ENCODE data around the gene IPCEF1.
"Not testable (repeated sequence)": the region's sequence is repeated elsewhere in the genome, so short reads cannot be mapped to it uniquely, and the experiment has no call there.

The IPCEF1 gene

DNA sequence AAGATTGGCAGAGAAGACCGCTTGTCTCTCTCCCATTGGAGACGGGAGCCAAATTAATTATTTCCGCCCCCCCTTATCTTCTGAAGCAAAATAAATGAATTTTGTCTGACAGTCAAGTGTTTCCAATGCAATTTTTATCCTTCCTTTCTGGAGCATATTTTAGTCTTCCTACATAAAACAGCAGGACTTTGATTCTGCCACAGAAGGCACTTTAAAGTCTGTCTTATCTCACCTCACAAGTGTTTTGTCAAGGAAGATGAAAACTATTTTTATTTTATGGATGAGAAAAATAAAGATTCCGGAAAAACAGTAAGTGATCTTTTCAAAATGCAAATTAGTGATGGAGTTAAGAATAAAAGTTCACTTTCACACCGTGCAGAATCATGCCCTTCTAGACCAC is 177.2 kb downstream of the IPCEF1 start:
- no peak for DNase-seq (ENCODE audit: low read depth)
- no peak for TF ChIP-seq CTCF (conservative IDR thresholded peaks at IDR 0.05; ENCODE audit: control insufficient read depth, insufficient read depth, low read depth, low read length)
- H3K4me3 ChIP-seq (ENCODE audit: control insufficient read depth, low read depth, low read length) = no peak overlapping the region

DNA sequence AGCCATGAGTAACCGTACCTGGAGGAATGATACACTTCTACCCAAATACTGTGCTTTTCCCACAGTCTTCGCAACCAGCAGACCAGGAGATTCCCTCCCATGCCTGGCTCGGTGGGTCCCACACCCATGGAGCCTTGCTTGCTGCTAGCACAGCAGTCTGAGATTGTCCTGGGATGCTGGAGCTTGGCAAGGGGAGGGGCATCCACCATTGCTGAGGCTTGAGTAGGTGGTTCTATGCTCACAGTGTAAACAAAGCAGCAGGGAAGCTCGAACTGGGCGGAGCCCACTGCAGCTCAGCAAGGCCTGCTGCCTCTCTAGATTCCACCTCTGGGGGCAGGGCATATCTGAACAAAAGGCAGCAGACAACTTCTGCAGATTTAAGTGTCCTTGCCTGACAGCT is 184.2 kb downstream of the IPCEF1 start:
- not testable (repeated sequence) for DNase-seq (ENCODE audit: low read depth); H3K4me3 ChIP-seq (ENCODE audit: control insufficient read depth, low read depth, low read length)

- no peak overlapping the region for H3K4me3 ChIP-seq (ENCODE audit: control insufficient read depth, low read depth, low read length)
- no peak for TF ChIP-seq CTCF (conservative IDR thresholded peaks at IDR 0.05; ENCODE audit: control insufficient read depth, insufficient read depth, low read depth, low read length)
- no peak for DNase-seq (ENCODE audit: low read depth)
Measured at GRCh38 chr6:154170106-154170505, 186.5 kb downstream of the IPCEF1 start.

GRCh38 chr6:154169193-154169847 is 187.3 kb downstream of the IPCEF1 start:
- no peak for TF ChIP-seq CTCF (conservative IDR thresholded peaks at IDR 0.05; ENCODE audit: control insufficient read depth, insufficient read depth, low read depth, low read length)
- no peak for DNase-seq (ENCODE audit: low read depth)
- no peak overlapping the region for H3K4me3 ChIP-seq (ENCODE audit: control insufficient read depth, low read depth, low read length)

GRCh38 chr6:154167126-154167525 is 189.5 kb downstream of the IPCEF1 start:
- no peak overlapping the region for H3K4me3 ChIP-seq (ENCODE audit: control insufficient read depth, low read depth, low read length)
- DNase-seq (ENCODE audit: low read depth) = no peak
- TF ChIP-seq CTCF (conservative IDR thresholded peaks at IDR 0.05; ENCODE audit: control insufficient read depth, insufficient read depth, low read depth, low read length) = no peak

- TF ChIP-seq CTCF (conservative IDR thresholded peaks at IDR 0.05; ENCODE audit: control insufficient read depth, insufficient read depth, low read depth, low read length) = no peak
- no peak overlapping the region for H3K4me3 ChIP-seq (ENCODE audit: control insufficient read depth, low read depth, low read length)
- DNase-seq (ENCODE audit: low read depth) = no peak
Measured at GRCh38 chr6:154166140-154166539, 190.5 kb downstream of the IPCEF1 start.

DNA sequence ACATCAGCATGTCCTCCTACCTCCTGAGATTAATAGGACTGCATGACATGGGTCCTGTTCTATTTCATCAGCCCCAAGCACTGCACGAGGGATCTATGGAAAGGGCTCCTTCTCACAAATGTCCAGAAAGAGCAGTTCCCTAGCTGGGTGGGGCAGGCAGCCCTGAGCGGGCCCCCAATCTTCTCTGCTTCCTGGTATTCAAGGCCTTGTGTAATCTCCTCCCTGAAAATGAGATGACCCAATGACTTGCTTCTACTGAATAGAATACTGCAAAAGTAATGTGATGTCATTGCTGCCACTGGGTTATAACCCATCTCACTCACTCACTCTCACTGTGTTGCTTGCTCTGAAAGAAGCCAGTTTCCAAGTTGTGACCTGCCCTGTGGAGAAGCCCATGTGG is 191.1 kb downstream of the IPCEF1 start:
- no peak for TF ChIP-seq CTCF (conservative IDR thresholded peaks at IDR 0.05; ENCODE audit: control insufficient read depth, insufficient read depth, low read depth, low read length)
- no peak for DNase-seq (ENCODE audit: low read depth)
- H3K4me3 ChIP-seq (ENCODE audit: control insufficient read depth, low read depth, low read length) = no peak overlapping the region

All from fibroblast of mammary gland (primary cell).